ENCODE results near the gene SYNM.
"Not testable (repeated sequence)": the region's sequence is repeated elsewhere in the genome, so short reads cannot be mapped to it uniquely, and the experiment has no call there.

The SYNM gene, protein sequence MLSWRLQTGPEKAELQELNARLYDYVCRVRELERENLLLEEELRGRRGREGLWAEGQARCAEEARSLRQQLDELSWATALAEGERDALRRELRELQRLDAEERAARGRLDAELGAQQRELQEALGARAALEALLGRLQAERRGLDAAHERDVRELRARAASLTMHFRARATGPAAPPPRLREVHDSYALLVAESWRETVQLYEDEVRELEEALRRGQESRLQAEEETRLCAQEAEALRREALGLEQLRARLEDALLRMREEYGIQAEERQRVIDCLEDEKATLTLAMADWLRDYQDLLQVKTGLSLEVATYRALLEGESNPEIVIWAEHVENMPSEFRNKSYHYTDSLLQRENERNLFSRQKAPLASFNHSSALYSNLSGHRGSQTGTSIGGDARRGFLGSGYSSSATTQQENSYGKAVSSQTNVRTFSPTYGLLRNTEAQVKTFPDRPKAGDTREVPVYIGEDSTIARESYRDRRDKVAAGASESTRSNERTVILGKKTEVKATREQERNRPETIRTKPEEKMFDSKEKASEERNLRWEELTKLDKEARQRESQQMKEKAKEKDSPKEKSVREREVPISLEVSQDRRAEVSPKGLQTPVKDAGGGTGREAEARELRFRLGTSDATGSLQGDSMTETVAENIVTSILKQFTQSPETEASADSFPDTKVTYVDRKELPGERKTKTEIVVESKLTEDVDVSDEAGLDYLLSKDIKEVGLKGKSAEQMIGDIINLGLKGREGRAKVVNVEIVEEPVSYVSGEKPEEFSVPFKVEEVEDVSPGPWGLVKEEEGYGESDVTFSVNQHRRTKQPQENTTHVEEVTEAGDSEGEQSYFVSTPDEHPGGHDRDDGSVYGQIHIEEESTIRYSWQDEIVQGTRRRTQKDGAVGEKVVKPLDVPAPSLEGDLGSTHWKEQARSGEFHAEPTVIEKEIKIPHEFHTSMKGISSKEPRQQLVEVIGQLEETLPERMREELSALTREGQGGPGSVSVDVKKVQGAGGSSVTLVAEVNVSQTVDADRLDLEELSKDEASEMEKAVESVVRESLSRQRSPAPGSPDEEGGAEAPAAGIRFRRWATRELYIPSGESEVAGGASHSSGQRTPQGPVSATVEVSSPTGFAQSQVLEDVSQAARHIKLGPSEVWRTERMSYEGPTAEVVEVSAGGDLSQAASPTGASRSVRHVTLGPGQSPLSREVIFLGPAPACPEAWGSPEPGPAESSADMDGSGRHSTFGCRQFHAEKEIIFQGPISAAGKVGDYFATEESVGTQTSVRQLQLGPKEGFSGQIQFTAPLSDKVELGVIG (N-terminal part only)

DNA sequence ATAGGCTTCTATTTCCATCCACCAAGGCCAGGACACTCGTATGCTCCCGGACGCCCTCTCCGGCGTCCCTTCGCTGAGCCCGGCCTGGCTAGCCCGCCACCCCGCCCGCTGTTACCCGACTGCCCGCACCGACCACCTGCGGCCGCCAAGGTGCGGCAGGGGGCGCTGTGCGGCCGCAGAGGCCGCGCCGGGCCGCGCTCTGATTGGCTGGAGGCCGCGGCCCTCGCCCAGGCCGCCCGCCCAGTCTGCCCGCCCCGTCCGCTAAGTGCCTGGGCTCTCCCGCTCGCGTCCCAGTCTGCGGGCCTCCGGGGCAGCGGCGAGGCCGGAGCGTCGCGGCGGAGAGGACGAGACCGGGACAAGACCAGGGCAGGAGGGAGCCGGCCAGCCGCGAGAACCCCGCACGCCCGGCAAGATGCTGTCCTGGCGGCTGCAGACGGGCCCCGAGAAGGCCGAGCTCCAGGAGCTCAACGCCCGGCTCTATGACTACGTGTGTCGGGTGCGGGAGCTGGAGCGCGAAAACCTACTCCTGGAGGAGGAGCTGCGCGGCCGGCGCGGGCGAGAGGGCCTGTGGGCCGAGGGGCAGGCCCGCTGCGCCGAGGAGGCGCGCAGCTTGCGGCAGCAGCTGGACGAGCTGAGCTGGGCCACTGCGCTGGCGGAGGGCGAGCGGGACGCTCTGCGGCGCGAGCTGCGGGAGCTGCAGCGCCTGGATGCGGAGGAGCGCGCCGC is at the start of gene SYNM:
SYNM (plus strand) TSS at position 293 of the 726 bp plus-strand sequence; CDS start at position 413, 120 bp downstream.
- peak in 1 of 2 experiments; percentile 41 for DNase-seq (ENCODE audit: low read depth in 2 of 2)

- no peak for DNase-seq (ENCODE audit: low read depth in 2 of 2)
These were observed 49.2 kb upstream of the SYNM start for GRCh38 chr15:99055555-99056134.

DNA sequence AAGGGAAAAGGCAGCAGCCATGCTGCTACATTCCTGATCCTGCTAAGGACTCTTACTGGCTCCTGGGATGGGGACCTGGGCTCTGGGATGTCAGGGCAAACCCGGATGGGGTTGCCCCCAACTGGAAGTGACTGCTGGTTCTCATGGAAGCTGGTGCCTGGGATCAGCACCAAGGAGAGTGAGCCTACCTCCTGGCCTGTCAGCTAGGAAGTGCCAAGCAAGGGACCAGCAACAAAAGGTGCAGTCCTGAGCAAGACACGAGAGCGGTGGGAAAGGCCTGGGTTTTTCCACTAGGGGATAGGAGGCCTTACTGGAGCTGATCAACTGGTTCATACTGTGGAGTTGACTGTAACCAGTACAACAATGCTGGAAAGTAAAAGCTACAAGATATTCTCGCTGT is 47.9 kb upstream of the SYNM start:
- no peak for DNase-seq (ENCODE audit: low read depth in 2 of 2)

DNA sequence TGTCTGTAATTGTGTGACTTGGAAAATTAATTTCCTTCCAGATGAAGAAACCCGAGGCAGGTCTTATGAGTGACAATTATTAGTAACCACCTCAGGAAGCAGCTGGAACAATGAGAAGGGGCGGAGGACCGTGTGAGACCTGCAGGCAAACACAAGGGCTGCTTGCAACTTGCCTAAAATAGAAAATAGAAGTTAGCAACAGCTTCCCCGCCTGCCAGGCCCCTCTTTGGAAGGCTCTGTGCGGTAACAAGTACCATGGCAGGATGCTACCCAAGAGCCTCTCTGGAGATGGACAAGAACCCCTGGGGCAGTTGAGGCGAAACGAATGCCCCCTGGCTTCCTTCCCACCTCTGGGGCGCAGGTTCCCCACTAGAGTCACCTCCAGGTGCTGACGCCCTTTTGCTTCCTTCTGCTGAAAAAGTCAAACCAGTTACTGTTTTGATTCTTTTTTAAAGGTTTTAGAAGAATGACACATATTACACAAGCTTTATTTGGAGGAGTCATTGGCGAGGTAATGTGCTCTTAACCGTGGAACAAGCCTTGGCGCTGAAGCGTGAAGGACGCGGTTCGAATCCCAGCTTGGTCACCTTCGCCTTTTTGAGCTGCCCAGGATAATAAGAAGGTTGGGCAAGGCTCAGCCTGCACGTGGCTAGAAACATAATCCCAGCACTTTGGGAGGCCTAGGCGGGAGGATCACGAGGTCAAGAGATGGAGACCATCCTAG is 47.0 kb upstream of the SYNM start:
- DNase-seq (ENCODE audit: low read depth in 2 of 2) = no peak

GRCh38 chr15:99058421-99058870 is 46.4 kb upstream of the SYNM start:
- no peak for DNase-seq (ENCODE audit: low read depth in 2 of 2)

DNA sequence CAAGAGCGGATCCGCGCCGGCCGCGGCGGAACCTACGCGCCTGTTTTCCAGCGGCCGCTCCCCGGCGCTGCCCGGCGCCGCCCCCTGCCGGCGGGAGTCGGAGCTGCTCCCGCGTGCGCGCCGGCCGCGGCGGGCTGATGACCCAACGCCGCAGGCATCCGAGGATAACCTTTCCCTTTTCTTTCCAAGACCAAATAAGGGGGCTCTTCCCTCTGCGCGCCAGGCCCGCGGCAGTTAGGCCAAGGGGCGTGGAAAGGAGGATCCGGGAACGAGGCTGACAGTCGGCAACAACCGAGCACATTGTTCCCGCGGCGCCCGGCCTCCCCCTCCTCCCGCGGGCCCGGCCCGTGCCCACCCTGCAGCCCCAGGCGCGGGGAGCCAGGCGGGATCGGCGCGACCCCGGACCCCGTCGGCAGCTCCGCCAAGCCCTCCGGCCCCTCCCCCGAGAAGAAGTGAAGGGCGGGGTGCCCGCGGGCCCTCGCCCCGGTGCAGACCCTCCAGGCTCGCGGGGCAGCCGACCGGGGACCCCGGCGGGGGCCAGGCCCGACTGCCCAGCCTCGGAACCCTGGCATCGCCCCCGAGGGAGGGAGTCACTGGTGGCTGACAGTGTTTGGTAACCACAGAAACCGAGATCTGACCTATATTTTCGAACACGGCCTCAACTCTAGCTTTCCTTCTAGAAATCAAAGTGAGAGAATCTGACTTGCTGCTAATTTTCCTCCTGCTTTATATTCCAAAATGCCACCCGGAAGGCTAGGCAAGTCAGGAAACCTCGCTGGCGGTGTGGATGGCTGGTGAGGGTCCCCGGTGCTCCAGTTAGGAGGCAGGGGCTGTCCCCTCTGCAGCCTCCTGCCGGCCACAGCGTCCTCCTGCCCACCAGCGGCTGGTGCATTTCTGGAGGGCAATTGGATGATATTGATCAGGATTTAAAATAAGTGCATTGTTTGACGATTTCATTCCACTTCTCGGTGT is 45.6 kb upstream of the SYNM start:
- peak; percentile 14 to 31 for DNase-seq (ENCODE audit: low read depth in 2 of 2)

GRCh38 chr15:99060186-99060585 is 44.7 kb upstream of the SYNM start:
- DNase-seq (ENCODE audit: low read depth in 2 of 2) = not testable (repeated sequence)

- no peak for DNase-seq (ENCODE audit: low read depth in 2 of 2)
These were observed 42.7 kb upstream of the SYNM start for GRCh38 chr15:99062226-99062625.

DNA sequence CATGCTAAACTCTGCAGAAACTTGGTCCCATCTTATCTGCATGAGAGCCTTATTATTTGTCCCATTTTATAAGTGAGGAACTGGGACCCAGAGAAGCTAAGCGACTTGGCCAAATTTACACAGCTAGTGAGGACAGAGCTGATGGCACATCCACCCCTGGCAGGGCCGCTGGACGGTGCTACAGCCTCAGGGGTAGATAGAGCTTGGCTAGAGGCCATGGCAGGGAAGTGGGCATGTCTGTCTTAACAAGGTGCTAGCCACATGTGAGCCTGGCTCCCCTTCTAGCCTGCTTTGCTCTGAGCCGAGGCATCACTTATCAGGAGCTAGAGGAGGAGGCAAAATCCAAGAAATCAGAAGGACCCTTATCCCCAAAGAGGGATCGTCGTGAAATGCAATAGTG is 36.7 kb upstream of the SYNM start:
- DNase-seq (ENCODE audit: low read depth in 2 of 2) = no peak

GRCh38 chr15:99070208-99070607 is 34.7 kb upstream of the SYNM start:
- no peak for DNase-seq (ENCODE audit: low read depth in 2 of 2)

GRCh38 chr15:99071091-99071680 is 33.7 kb upstream of the SYNM start:
- no peak for DNase-seq (ENCODE audit: low read depth in 2 of 2)

DNA sequence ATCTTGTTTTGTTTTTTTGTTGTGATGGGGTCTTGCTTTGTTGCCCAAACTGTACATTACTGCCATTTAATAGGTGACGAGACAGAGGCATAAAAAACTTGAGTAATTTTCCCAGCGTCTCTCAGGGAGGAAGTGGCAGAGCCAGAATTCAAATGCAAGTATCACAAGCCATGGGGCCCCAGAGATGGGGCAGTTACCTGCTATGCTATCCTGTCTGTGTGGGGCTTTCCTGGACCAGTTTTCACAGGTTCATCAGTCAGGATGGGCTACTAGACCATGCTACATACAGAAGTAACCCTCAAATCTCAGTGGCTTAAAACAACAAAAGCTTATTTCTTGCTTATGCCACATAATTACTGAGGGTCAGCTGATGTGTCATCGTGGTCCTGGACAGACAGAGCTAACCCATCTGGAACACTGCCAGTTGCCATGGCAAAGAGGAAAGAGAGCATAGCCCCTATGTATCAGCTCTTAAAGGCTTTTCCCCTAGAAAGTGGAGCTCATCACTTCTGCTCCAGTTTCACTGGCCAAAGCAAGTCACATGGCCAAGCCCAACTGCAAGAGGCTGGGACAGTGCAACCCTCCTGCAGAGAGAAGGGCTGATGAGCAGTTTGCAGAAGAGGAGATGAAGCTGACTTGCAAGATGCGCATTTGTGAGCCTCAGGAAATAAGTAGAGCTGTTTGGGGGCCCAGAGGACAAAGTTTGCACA is 31.7 kb upstream of the SYNM start:
- DNase-seq (ENCODE audit: low read depth in 2 of 2) = no peak

DNA sequence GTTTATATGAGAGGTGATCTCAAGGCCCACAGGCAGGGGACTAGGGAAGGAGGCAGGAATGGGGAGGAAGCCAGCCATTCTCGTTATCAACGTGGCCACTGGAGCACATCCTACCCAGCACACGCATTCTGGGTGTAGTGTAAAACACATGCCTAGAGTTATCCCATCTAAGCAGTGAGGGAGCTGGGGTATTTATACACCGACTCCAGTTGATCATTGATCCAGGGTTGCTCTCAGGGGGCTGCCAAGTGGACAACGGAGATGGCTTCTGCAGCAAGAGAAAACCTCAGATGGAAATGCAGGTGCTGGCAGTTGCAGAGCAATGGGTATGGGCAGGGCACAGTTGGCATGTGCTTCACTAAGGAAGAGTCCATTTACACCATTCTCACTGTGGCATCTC is 30.4 kb upstream of the SYNM start:
- DNase-seq (ENCODE audit: low read depth in 2 of 2) = no peak

DNA sequence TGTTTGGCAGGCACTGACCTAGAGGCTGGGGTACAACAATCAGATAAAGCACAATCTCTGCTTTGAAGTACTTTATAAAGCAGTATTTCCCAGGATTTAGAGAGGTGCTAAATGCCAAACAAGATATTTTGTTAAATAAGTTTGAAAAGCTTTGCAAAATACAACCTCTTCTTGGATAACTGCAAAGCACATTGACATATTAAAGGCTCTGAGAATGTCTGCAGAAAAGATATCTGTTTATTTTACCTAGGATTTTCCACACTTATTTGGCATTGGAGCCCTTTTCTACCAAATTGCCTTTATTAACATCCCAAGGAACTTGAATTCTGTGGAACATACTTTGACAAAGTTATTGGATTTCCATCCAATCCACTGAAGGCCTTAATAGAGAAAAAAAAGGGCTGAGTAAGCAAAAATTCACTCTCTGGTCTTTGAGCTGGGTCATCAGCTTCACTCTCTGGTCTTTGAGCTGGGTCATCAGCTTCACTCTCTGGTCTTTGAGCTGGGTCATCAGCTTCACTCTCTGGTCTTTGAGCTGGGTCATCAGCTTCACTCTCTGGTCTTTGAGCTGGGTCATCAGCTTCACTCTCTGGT is 29.7 kb upstream of the SYNM start:
- not testable (repeated sequence) for DNase-seq (ENCODE audit: low read depth in 2 of 2)

GRCh38 chr15:99076109-99076508 is 28.8 kb upstream of the SYNM start:
- DNase-seq (ENCODE audit: low read depth in 2 of 2) = no peak

DNA sequence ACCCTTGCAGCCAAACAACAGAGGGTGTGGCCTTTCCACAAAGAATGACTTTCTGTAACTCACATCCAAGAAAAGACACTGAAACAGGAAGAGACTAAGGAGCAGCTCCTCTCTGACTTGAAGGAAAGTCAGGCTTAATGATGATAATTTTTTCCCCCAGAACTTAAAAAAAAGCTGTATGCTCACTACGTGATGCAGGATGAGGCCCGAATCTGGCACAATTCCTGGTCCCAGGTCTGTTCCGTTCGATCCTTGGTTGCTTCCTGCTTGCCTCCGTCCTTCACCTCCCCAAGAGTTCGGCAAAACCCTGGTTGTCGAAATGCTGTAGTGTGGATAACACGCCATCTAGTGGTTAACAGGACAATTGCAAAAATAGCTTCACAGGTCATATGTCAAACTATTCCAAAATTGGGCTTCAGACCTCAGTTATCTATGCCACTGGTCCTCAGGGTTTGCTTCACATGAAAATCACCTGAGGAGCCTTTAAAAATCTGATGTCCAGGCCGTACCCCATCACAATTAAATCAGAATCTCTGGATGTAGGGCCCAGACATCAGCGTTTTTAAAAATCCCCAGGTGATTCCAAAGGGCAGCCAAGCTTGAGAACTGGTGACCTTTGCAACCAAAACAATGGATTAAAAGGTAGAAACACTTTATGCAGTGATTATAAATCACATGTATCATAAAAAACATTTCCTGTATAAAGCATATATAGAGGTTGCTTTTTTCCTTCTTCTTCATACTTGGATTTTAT is 28.1 kb upstream of the SYNM start:
- DNase-seq (ENCODE audit: low read depth in 2 of 2) = peak in 1 of 2 experiments; percentile 18

DNA sequence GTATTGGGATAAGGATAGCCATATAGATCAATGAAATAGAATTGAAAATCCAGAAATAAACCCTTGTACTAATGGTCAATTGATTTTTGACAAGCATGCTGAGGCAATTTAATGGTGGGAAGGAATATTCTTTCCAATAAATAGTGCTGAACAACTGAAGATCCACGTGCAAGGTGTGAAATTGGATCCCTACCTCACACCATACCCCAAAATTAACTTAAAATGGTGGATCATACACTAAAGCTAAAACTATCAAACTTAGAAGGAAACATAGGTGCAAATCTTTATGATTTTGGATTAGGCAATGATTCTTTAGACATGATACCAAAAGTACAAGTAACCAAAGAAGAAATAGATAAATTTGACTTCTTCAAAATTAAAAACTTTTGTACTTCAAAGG is 22.1 kb upstream of the SYNM start:
- DNase-seq (ENCODE audit: low read depth in 2 of 2) = no peak
